SK-N-MC (cell line): ENCODE results near the gene CCDC182.

Source experiments
- DNase-seq: peaks from one replicate; pipeline ENCODE4 v3.0.0-alpha.2; 2011; ENCODE audit warnings: low read depth, low spot score
- H3K27ac ChIP-seq: fragments of 200-600 bp; sonication (generic); 2 replicates; pipeline ENCODE4 v1.5.1; 2016; ENCODE audit warnings: mixed run types
- H3K36me3 ChIP-seq: fragments of 200-600 bp; sonication (generic); 2 replicates; pipeline ENCODE4 v1.6.1; 2017; ENCODE audit warnings: antibody characterized with exemption, low read length, mixed read lengths; ENCODE audit not compliant: insufficient read depth
- H3K4me3 ChIP-seq: fragments of 200-600 bp; sonication (generic); 2 replicates; pipeline ENCODE4 v1.5.1; 2016
- H3K9ac ChIP-seq: fragments of 200-600 bp; sonication (generic); 2 replicates; pipeline ENCODE4 v1.8.0; 2017; ENCODE audit warnings: mixed run types, mixed read lengths; ENCODE audit not compliant: insufficient read length
- H3K9me3 ChIP-seq: fragments of 200-600 bp; sonication (generic); 2 replicates; pipeline ENCODE4 v1.6.1; 2017; ENCODE audit warnings: low read depth, mild to moderate bottlenecking, antibody characterized with exemption, low read length, moderate library complexity, mixed read lengths
- EZH2 ChIP-seq: fragments of 200-600 bp; sonication (generic); IDR thresholded peaks from one replicate; pipeline ENCODE4 v1.6.1; 2017; ENCODE audit warnings: antibody characterized with exemption
- FOXP2 ChIP-seq: optimal IDR thresholded peaks from 2 replicates; pipeline ENCODE3; 2011; ENCODE audit warnings: mild to moderate bottlenecking, moderate library complexity; ENCODE audit not compliant: insufficient read depth; ENCODE audit errors: extremely low read length, control extremely low read depth
- POLR2AphosphoS5 ChIP-seq: IDR thresholded peaks from 2 replicates; pipeline ENCODE4 v1.6.1; 2012; ENCODE audit warnings: mild to moderate bottlenecking, low read depth, low read length, borderline replicate concordance

Gene CCDC182

DNA sequence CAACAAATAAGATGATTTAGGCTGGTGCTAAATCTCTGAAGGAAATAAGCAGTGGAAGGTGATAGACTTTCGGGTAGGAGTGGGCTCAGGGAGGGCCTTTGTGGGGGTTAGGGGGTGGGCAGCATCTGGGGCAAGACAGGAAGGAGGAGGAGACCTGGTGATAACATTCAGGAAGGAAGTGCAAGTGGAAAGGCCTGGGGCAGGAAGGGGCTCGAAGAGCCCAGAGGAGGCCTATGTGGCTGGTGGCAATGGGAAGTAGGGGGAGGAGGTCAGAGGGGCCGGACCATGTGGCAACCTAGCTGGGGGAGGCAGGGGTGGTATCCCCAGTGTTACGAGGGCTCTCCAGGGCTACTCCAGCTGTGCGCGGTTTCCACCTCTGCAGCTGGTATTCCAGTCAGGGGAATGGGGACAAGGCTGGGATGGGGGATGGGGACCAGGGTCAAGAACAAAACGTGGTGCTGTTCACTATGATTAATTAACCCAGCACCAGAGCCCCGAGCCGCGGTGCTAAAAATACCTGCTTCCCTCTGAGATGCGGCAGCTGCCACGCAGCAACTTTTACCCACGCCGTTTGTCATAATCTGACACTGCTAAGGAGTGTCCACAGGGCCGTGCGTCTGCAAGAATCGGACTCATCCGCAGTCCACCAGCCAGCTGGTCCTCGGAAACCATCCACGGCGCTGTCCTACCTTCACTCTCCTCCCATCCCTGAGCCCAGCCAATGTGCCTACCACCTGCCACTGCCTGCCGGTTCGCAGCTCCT lies 5.2 kb upstream of the CCDC182 start:
- no peak overlapping the region for H3K9ac ChIP-seq
- TF ChIP-seq POLR2AphosphoS5 (no peak), EZH2 (no peak), FOXP2 (no peak)
- DNase-seq: no peak
- H3K27ac ChIP-seq: no peak overlapping the region
- H3K36me3 ChIP-seq: no peaks in the 10 kb centered on the region
- H3K9me3 ChIP-seq: no peaks in the 10 kb centered on the region
- H3K4me3 ChIP-seq: no peak overlapping the region

DNA sequence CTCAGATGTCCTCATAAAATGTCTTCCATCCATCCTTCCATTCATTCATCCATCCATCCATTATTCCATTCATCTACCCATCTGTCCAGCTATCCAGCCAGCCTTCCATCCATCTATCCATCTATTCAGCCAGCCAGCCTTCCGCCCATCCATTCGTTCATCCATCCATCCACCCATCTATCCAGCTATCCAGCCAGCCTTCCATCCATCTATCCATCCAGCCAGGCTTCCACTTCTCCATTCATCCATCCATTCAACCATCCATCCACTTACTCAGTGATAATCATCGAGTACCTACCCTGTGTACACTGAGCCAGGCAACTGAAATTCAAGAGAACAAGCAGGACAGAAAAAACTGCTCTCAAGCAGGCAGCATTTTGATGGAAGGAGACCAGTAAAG lies 4.6 kb upstream of the CCDC182 start:
- Histone ChIP-seq H3K9ac (no peak overlapping the region), H3K27ac (no peak overlapping the region), H3K36me3 (no peaks in the 10 kb centered on the region), H3K4me3 (no peak overlapping the region), H3K9me3 (no peaks in the 10 kb centered on the region)
- no peak for TF ChIP-seq FOXP2
- no peak for TF ChIP-seq EZH2
- TF ChIP-seq POLR2AphosphoS5: no peak
- DNase-seq: no peak

DNA sequence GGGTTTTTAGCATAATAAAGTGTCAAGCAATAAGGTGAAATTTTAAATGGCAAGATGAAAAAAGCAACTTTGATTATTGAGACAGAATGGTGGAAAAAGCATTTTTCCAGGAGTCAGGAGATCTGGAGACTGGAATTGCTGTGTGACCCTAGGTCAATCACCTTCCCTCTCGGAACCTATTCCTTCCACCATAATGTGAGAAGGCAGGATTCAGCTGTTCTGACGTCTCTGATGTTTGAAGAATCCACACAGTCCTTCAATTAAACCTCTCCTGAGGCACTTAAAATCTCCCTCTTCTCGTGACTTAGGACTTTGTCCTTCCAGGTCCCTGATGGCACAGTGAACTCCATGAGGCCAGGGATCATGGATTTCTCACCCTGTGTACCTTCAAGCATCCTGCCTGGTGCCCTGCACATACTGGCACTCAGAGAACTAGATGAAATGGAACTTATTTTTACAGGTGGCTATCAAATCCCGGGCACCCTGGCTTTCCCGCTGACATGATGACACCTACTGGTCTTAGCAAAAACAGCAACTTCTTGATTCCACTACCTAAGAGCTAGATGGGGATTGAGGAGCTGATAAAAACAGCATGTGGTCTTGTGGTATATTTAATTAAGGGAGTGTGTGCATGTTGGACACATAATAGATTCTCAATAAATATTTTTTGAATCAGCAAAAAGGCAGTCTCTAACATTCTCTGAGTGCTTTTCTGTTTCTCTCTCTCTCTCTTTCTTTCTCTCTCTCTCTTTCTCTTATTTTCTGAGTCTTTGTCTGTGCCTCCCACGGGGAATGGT lies 2.3 kb upstream of the CCDC182 start:
- DNase-seq: peak; percentile 39

DNA sequence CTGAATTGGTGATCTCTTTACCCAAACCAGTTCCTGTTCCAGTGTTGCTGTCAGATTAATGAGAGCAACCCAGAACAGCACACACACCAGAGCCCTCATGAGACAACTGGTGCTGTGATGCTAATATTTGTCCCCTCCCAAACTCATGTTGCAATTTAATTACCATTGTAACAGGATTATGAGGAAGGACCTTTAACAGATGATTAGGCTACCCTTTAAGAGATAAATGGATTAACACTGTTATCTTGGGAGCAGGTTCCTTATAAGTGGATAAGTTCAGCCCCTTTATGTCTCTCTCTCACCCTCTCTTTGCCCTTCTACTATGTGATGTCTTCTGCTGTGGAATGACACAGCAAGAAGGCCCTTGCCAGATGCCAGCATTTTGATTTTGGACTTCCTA lies 1.1 kb upstream of the CCDC182 start:
- Histone ChIP-seq H3K9ac (no peak overlapping the region), H3K4me3 (no peak overlapping the region), H3K9me3 (no peaks in the 10 kb centered on the region), H3K27ac (no peak overlapping the region), H3K36me3 (no peaks in the 10 kb centered on the region)
- no peak for DNase-seq
- TF ChIP-seq FOXP2: no peak
- TF ChIP-seq POLR2AphosphoS5: no peak

More for the DNA sequence above, 2.3 kb upstream of the CCDC182 start:
- TF ChIP-seq EZH2: no peak
- no peak for TF ChIP-seq POLR2AphosphoS5
- TF ChIP-seq FOXP2: no peak
- no peak overlapping the region for H3K9ac ChIP-seq
- no peaks in the 10 kb centered on the region for H3K9me3 ChIP-seq
- H3K4me3 ChIP-seq: no peak overlapping the region
- H3K27ac ChIP-seq: no peak overlapping the region
- H3K36me3 ChIP-seq: no peaks in the 10 kb centered on the region

DNA sequence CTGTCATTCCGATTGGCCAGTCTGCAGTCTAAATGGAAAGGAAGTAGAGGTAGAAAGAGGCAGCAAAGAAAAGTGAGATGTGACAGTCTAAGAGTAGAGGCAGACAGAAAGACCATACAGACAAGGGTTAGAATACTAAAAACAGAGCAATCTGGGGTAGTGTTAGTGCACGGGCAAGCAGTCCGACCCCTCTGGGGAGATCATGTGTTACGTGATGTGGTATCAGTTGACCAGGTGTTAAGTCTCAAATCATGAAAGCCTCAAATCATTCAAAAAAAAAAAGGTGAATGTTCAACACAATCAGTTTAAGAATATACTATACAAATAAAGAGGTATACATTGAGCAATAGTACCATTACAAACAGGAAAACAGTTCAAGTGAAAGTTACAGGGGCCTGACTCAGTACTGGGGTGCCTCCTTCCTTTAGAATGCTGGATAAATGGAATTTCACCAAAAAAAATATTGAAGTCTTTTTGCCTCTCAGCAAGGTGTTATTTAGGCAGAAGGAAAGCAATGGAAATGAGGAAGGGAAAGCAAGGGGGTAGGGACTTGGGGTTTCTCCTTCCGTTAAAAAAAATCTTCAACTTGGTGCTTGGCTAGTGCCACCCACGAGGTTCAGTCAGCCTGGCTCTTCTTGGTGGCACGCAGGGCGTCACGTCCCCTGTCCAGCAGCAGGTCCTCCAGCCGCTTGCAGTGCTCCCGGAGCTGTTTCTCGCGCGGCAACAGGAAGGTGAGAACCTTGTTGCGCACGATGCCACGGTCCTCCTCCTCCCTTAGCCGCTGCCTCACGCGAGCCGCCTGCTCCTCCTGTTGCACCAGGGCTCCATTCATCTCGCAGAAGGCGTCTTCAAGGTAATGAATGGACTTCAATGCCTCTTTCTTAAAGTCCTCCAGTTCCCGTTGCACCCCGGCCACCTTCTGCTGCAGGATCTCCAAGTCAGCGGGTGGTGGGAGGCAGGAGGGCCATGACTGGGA lies 616 bp downstream of the CCDC182 start:
- H3K9ac ChIP-seq: no peak overlapping the region
- H3K27ac ChIP-seq: no peak overlapping the region
- H3K9me3 ChIP-seq: no peaks in the 10 kb centered on the region
- TF ChIP-seq EZH2 (no peak), FOXP2 (no peak), POLR2AphosphoS5 (no peak)
- H3K4me3 ChIP-seq: no peak overlapping the region
- H3K36me3 ChIP-seq: no peaks in the 10 kb centered on the region
- no peak for DNase-seq

DNA sequence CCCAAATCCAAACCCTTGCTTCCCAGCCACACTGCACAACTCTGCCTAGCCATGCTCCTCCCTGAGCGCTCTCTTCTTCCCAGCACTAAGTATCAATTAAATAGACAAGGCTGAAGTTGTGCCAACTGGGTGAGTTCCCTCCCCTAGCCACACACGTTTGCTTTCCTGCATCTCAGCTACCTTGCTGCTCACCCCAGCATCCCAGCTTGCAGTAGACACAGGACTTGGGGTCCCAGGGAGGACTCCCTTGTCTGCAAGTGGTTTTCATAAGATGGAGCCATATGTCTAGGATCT lies 4.9 kb downstream of the CCDC182 start:
- no peak for DNase-seq
- H3K9ac ChIP-seq: no peak overlapping the region
- TF ChIP-seq EZH2: no peak
- no peak overlapping the region for H3K4me3 ChIP-seq
- H3K36me3 ChIP-seq: no peaks in the 10 kb centered on the region
- no peaks in the 10 kb centered on the region for H3K9me3 ChIP-seq
- no peak overlapping the region for H3K27ac ChIP-seq

DNA sequence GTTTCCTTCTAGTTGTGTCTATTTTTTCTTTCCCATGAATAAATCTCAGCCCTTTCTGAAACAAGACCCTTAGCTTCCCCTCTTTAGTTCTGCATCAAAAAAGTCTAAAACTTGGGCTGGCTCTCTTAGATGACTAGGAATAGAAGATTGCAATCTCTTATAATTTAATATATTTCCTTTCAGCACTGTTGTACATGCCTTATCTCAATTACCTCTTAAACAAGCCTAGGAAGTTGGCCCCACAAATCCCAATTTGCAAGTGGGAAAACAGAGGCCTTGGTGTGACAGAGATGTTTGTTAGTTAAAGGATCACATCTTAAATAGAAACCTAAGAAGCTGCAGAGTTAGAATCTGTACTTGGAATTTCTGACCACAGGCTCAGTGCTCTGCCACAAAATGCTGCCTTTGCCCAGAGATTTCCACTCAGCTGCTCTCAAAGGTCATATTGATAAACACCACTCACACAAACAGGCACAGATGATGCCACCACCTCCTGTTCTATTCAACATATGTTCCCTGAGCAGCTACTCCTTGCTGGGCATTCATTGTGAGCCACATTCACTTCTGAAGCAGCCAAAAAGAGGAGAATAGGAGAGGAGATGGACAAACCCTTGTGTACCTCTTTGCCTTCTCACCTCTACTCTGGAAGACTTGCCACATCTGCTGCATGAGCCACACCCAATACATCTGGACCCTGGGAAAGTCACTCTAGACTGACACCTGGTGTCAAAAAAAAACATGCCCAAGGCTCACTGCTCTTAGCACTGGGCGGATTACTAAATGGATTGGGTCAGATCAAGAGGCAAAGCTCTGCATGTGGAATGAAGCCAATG lies 5.5 kb downstream of the CCDC182 start:
- H3K36me3 ChIP-seq: no peaks in the 10 kb centered on the region
- no peak for DNase-seq

More for the DNA sequence above, 5.5 kb downstream of the CCDC182 start:
- no peak overlapping the region for H3K27ac ChIP-seq
- no peak overlapping the region for H3K4me3 ChIP-seq
- TF ChIP-seq EZH2: no peak
- no peak for TF ChIP-seq POLR2AphosphoS5
- TF ChIP-seq FOXP2: no peak
- H3K9me3 ChIP-seq: no peaks in the 10 kb centered on the region
- no peak overlapping the region for H3K9ac ChIP-seq
